Testis (tissue), 3 donors: ENCODE results near the gene BBLN. TPM values are rescaled to one million over a fixed set of nuclear protein-coding genes. Genes with fewer than 3 reads are reported as not detected.

Experiments used
- DNase-seq: peaks from one replicate; pipeline ENCODE4 v3.0.0-alpha.2; 2019
- H3K27ac ChIP-seq, 2 donors: fragments of 200-600 bp; sonication (generic); one replicate each; pipeline ENCODE4 v1.5.1; 2019
- H3K27me3 ChIP-seq: fragments of 200-600 bp; sonication (generic); one replicate; pipeline ENCODE4 v1.5.1; 2019
- H3K36me3 ChIP-seq: fragments of 200-600 bp; sonication (generic); one replicate; pipeline ENCODE4 v1.5.1; 2017; ENCODE audit warnings: low read depth; ENCODE audit errors: missing control alignments
- H3K4me1 ChIP-seq: fragments of 200-600 bp; sonication (generic); one replicate; pipeline ENCODE4 v1.5.1; 2019
- H3K4me3 ChIP-seq, 2 donors: fragments of 200-600 bp; sonication (generic); one replicate each; pipeline ENCODE4 v1.5.1; 2017 to 2019
- H3K9me3 ChIP-seq: fragments of 200-600 bp; sonication (generic); one replicate; pipeline ENCODE4 v1.5.1; 2017
- CTCF ChIP-seq, 3 experiments: fragments of 450-650 bp in 2 of 3; fragments of 200-600 bp in 1 of 3; sonication (generic) in 1 of 3; IDR thresholded peaks; one replicate each; pipeline ENCODE4 v1.5.1; 2016 to 2019; ENCODE audit warnings: antibody characterized with exemption in 3 of 3, mild to moderate bottlenecking in 2 of 3, moderate library complexity in 1 of 3
- POLR2A ChIP-seq: fragments of 450-650 bp; IDR thresholded peaks from one replicate; pipeline ENCODE4 v1.6.1; 2017; ENCODE audit warnings: antibody characterized with exemption, mild to moderate bottlenecking, moderate library complexity
- WGBS, 2 donors: methylation state at CpG; one replicate each; pipeline ENCODE4 v1.1.5; 2018; 5-methylcytosine and 5-hydroxymethylcytosine counted together
- intact Hi-C: fragments of 100-400 bp; cut with DNase I; formaldehyde crosslinking; loops from one replicate; pipeline ENCODE4 v1.15.1; 2023; ENCODE audit warnings: low total_unique reads
- polyA plus RNA-seq: library from polyadenylated mRNA; stranded (reverse); fragments of 350-450 nt; fragmentation: Illumina TruSeq; extraction: RNeasy Lipid Tissue Mini Kit (QIAGEN cat#74804); gene quantifications from one replicate; pipeline ENCODE4 v1.2.3, GENCODE V29; 2014; ENCODE audit warnings: low read depth, low replicate concordance; ENCODE audit not compliant: insufficient read depth
- total RNA-seq, 2 donors: library from RNA; depleted of rRNA; stranded (reverse); fragments of >200 nt; gene quantifications; one replicate each; pipeline ENCODE4 v1.2.3, GENCODE V29; 2016

Gene BBLN
- total and polyA plus RNA-seq, 3 donors from 2014 or later: 56.9 to 225 (median 219) TPM

GRCh38 chr9:128182893-128183588 lies 23.0 kb downstream of the BBLN start:
- WGBS, 2 donors: 92 to 95% methylated on average over 10 to 12 of the region's 12 CpGs

GRCh38 chr9:128185979-128186965 lies 26.2 kb downstream of the BBLN start:
- no peak overlapping the region for H3K4me3 ChIP-seq
- 92 to 93% methylated on average over 11 of the region's 11 CpGs for WGBS, 2 donors
- no peaks in the 10 kb centered on the region for H3K9me3 ChIP-seq
- no peaks in the 10 kb centered on the region for H3K36me3 ChIP-seq
- peaks cover 8% of the 10 kb centered on the region for H3K4me1 ChIP-seq
- TF ChIP-seq CTCF (IDR thresholded peaks at IDR 0.05) (no peak), POLR2A (no peak)
- intact Hi-C loops: no loop called here
- DNase-seq: no peak
- no peak overlapping the region for H3K27ac ChIP-seq
- no peaks in the 10 kb centered on the region for H3K27me3 ChIP-seq

More at GRCh38 chr9:128182893-128183588, 23.0 kb downstream of the BBLN start:
- intact Hi-C loops: no loop called here
- no peak overlapping the region for H3K4me3 ChIP-seq
- H3K9me3 ChIP-seq: no peaks in the 10 kb centered on the region
- H3K27me3 ChIP-seq: no peaks in the 10 kb centered on the region
- no peak for DNase-seq
- H3K36me3 ChIP-seq: no peaks in the 10 kb centered on the region
- no peak for TF ChIP-seq POLR2A
- TF ChIP-seq CTCF (IDR thresholded peaks at IDR 0.05): no peak
- H3K27ac ChIP-seq: no peak overlapping the region
- no peaks in the 10 kb centered on the region for H3K4me1 ChIP-seq

GRCh38 chr9:128187361-128187760 lies 27.3 kb downstream of the BBLN start:
- no peak overlapping the region for H3K4me3 ChIP-seq
- no peaks in the 10 kb centered on the region for H3K27me3 ChIP-seq
- peaks cover 11% of the 10 kb centered on the region for H3K4me1 ChIP-seq
- H3K9me3 ChIP-seq: no peaks in the 10 kb centered on the region
- TF ChIP-seq POLR2A: no peak
- TF ChIP-seq CTCF (IDR thresholded peaks at IDR 0.05): no peak
- no peak overlapping the region for H3K27ac ChIP-seq
- no peaks in the 10 kb centered on the region for H3K36me3 ChIP-seq
- no peak for DNase-seq
- intact Hi-C loops: no loop called here
- 85 to 94% methylated on average over 2 of the region's 2 CpGs for WGBS, 2 donors

- TF ChIP-seq CTCF (IDR thresholded peaks at IDR 0.05) (no peak), POLR2A (no peak)
- intact Hi-C loops: no loop called here
- no peak overlapping the region for H3K4me3 ChIP-seq
- no peaks in the 10 kb centered on the region for H3K27me3 ChIP-seq
- H3K4me1 ChIP-seq: peaks cover 15% of the 10 kb centered on the region
- no peak for DNase-seq
- no peaks in the 10 kb centered on the region for H3K9me3 ChIP-seq
- WGBS, 2 donors: 68 to 71% methylated on average over 1 of the region's 1 CpG
- no peaks in the 10 kb centered on the region for H3K36me3 ChIP-seq
- no peak overlapping the region for H3K27ac ChIP-seq
Observed at GRCh38 chr9:128188209-128188608, 28.1 kb downstream of the BBLN start.
